SIG-M5 (cell line): ENCODE measurements around the gene ZC3H7B.

Experiments
- DNase-seq: peaks from one replicate; lab custom pipeline; 2025; lab: John Stamatoyannopoulos, UW

Gene ZC3H7B

DNA sequence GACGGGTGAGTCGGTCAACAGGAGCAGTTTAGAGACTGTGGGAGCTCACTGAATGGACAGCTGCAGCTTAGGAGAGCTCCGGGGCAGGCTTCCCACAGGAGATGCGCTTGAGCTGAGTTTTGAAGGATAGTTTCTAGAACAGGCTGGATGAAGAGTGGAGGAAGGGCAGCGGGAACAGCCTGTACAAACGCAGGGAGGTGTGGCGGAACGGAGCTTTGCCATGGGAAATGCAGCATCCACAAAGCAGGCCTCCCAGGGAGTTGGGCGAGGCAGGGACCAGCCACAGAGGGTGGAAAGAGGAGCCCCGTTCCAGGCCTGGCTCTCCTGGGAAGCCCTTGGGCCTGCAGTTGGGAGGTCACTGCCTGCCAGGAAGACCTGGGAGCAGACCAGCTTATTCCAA, 53.7 kb downstream of the ZC3H7B start:
- DNase-seq = no peak

GRCh38 chr22:41355895-41356294, 54.6 kb downstream of the ZC3H7B start:
- no peak for DNase-seq

- no peak for DNase-seq
Measured at GRCh38 chr22:41356430-41357028, 55.2 kb downstream of the ZC3H7B start.

DNA sequence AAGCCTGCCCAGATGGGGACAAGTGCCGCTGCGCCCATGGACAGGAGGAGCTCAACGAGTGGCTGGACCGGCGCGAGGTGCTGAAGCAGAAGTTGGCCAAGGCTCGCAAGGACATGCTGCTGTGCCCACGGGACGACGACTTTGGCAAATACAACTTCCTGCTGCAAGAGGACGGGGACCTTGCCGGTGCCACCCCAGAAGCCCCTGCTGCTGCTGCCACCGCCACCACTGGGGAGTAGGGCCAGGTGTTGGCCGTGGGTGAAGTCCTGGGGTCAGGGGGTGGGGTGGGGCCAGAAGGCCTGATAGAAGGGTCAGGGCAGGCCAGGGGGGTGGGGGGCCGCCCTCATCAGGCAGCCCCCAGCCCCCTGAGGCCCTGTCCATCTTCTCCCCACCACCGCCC, 55.9 kb downstream of the ZC3H7B start:
- DNase-seq = no peak

- DNase-seq = no peak
Measured at GRCh38 chr22:41358927-41359326, 57.6 kb downstream of the ZC3H7B start.

- no peak for DNase-seq
Measured at GRCh38 chr22:41359376-41359775, 58.1 kb downstream of the ZC3H7B start.

DNA sequence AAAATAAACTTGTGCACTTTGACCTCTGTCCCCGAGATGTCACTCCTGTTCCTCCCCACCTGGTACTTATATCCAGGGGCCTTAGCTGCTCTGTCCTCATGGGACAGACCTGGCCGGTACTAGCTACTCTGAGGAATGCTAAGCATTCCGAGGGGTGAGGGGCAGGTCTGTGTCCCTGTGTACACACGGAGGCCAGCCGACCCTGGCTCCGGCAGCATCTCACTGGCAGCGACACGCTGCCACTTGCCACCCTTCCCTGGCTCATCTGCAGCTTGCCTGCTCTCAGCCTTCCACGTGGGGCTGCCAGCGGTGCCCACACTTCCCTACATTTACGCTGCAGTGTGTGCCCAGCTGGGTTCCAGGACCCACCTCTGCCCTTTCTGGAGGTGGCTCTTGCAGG, 58.8 kb downstream of the ZC3H7B start:
- no peak for DNase-seq

DNA sequence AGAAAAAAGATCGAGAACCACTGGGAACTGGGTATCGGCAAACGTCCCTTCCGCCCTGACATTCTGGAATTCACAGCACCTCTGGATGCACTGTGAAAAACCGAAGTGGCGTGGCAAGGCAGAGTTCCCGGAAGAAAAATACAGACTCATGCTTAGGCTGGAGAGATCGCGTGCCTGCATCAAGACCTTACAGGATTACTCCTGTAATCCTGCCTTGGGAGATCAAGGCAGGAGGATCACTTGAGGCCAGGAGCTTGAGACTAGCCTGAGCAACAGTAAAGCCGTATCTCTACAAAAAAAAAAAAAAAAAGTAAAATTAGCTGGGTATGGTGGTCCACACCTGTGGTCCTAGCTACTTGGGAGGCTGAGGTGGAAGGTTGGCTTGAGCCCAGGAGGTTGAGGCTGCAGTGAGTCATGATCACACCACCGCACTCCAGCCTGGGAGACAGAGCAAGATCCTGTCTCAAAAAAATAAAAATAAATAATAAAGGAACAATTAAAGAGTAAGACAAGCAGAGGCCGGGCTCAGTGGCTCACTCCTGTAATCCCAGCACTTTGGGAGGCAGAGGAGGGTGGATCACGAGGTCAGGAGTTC, 60.5 kb downstream of the ZC3H7B start:
- DNase-seq = no peak

GRCh38 chr22:41362615-41363014, 61.3 kb downstream of the ZC3H7B start:
- no peak for DNase-seq

DNA sequence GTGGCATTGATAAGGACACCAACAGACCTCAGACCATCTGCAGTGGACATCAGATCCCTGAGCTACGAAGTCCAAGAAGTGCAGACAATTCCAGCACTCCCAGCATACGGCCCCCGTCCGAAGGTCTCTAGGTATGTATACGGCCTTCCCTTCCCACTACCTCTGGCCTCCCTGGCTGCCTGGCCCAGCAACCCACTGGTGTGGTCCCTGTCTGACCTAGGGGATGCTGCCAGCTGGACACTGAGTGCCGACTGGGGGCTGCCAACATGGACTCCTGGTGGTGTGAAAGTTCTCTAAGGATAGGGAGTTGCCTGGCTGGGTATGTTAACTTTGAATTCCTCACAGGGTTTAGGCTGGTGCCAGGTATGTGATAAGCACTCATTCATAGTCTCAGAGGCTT, 62.9 kb downstream of the ZC3H7B start:
- no peak for DNase-seq

DNA sequence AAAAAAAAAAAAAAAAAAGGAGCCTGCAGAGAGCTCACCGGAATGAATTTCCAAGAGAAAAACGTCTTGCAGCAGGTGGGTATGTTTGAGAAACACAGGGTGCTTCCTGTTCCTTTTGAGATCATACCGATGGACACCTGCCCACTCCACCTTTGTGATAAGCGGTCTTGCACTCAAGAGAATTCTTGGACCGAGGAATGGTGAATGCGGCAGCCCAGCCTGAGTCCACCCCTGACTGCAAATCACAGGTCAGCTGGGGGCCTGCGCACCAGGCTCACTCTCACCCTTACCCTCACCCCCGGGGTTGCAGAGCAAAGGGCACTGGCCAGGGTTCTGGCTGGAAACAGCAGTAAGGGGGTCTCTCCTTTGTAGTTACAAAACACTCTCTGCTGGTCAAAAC, 63.6 kb downstream of the ZC3H7B start:
- no peak for DNase-seq

DNA sequence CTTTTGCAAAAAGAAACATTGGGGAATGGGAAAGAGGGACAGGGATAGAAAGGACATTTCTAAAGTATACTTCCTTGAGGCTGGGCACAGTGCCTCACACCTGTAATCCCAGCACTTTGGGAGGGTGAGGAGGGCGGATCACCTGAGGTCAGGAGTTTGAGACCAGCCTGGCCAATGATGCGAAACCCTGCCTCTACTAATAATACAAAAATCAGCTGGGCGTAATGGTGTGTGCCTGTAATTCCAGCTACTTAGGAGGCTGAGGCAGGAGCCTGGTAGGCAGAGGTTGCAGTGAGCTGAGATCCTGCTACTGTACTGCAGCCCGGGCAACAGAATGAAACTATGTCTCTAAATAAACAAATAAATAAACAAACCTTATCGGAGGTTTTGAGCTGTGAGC, 64.1 kb downstream of the ZC3H7B start:
- no peak for DNase-seq

DNA sequence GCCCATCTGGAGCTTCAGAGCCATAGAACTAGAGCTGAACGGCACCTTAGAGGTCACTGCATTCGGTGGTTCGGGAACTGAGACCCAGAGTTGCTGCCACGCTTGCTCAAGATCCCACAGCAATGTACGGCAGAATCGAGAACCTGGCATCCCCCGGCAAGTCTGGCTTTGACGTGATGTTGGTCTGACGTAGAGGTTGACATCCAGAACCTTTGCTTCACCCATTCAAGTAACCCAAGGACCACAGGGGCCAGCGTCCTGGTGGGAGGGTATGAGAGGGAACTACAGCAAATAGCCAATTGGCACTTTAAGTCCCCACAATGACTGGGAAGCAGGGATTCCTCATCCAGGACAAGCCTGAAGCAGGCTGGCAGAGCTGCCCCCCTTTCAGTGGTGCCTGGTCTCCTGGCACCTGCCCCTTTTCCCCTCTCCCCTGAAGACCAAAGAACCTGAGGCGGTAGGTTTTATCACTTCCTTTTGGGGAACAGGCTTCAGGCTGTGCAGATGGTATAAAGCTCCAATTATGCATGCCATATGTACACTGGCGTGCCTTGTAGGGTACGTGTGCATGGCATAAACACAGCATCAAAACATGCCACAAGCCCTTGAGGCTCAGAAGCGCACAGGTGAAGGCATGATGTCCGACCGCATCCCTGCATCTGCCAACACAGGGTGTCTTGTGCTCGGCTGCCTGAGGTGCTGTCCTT, 65.2 kb downstream of the ZC3H7B start:
- no peak for DNase-seq

DNA sequence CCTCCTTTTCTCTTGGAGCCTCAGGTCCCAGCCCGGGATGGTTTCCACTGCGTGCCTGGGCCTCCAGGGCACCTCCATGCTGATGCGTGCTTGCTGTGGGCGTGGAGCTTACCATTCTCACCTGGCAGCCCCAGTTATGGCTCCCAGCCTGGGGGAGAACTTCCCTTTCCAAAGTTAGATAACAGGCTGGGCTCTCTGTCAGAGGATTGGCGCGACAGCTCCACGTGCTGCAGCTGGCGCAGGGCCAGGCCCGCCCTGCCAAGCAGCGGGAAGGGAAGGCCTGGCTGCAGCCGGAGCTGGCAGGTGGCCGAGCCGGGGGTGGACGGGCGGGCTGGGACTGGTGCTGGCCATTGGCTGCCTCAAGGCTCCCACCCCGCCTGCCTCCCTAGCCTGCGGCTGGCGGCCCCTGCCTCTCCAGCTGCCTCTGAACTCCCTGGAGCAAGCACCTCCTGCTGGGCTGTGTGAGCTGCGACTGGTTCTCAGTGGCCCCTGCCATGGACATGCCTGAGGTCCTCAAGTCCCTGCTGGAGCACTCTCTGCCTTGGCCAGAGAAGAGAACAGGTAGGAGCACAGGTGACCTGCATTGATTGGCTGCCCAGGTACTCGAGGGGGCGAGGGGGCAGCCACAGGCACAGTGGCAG, 65.8 kb downstream of the ZC3H7B start:
- no peak for DNase-seq

DNA sequence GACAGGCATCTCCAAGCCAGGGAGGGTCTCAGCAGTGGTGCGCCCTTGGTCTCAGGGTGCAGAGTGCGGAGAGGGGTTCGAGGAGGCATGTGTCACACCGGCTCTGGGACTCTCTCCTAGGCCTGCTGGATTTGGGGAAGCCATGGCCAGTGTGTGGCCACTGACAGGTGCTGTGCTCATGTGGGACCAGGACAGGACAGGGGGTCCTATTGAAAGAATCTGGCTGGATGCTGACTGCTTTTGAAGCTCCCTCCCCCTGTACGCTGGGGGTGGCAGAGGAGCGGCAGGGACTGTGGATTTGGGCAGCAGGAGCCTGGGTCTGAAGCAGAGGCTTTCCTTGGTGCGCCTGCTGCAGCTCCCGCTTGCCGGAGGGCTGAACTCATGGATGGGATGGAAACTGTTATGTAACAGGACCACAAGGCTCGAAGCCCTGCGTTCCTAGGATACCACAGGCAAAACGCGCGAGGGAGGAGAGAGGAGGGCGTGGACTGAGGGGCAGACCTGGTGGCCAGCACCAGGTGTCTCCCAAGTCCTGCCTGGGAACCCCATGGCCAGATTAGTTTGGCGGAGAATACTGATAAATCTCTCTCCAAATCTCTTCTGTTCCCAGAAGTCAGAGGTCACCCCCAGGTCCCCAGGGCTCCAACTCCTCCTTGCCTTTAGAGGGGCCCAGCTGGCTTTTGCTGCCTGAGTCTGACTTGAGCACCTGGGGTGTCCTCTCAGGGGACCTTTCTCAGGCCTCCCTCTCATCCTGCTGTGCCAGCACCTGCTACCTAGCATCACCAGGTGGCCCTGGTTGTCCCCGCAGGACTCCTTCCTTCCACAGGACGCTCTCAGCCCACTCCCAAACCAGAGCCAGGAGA, 66.6 kb downstream of the ZC3H7B start:
- no peak for DNase-seq

DNA sequence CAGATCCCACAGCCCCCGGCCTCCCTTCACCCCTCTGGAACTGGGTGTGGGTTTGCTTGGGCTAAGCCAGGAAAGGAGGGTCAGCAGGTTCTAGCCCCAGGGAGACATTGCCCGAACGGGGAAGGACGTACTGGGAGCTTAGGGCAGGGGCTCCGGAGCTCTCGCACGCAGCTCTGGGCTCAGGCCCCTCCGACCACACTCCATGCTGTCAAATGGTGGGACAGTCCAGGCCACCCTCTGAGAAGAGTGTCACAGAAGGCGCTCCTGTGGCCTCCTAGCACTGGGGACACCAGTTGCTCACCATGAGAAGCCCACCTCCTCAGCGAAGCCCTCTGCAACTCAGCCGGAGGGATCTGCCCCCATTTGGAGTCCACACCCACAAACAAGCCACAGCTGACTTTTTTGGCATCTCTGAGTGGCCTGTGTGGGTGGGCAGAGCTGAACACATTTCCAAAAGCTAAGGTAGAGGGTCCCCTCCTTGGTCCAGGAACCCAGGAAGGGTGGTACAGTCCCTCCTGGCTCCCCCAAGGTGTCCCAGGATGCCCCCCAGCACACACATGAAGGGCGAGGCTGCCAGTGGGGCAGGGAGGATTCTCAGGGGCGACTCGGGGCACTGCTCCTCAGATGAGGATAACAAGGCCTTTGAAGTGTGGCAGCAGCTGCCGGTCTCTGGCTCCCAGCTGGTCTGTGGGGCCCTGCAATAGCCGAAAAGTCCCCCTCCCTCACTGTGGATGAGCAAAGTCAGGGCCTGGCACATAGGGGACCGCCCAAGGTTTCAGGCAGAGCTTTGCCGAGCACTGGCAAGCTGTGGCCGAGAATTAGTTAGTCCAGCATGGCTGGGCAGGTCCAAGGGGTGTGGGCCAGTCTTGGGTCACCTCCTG, 67.5 kb downstream of the ZC3H7B start:
- no peak for DNase-seq

DNA sequence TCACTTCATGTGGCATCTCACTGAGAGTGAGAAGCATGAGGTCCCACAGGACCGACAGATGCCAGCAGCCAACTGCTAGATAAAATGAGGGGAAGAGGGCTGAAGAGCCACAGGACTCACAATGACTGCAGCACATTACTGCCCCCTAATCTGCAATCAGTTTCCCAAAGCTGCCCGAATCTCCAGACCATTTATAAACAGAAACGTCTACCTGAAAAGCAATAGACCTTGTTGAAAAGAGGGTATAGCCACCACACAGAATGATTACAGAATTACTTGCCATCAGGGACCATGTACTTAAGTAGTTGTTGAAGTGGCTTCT, 68.1 kb downstream of the ZC3H7B start:
- no peak for DNase-seq

DNA sequence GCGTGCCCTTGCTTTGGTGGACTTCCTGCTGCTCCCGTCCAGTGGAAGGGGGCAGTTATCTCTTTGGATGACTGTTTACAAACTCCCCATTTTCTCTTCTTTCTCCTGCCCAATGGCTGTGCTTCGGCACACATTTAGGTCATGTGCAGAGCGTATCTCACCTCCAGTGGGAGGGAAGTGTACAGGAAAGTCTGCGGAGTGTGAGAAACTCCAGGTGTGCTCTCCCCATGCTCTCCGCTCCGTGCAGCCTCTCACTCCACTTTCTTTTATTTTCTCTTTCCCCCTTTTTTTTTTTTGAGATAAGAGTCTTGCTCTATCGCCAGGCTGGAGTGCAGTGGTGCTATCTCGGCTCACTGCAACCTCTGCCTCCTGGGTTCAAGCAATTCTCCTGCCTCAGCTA, 68.5 kb downstream of the ZC3H7B start:
- no peak for DNase-seq

- DNase-seq = no peak
Measured at GRCh38 chr22:41377846-41378245, 76.5 kb downstream of the ZC3H7B start.

- DNase-seq = no peak
Measured at GRCh38 chr22:41380993-41381328, 79.6 kb downstream of the ZC3H7B start.

- DNase-seq = peak; percentile 95
Measured at GRCh38 chr22:41381329-41382097, 80.2 kb downstream of the ZC3H7B start, which contains the start of gene TEF. Gene TEF, plus strand, starts transcription at chr22:41381942. Its CDS starts 103 bp downstream, at chr22:41382045.
